Fibroblast of villous mesenchyme (primary cell): ENCODE measurements around the gene TTBK1. TPM values are rescaled to one million over a fixed set of nuclear protein-coding genes. Genes with fewer than 3 reads are reported as not detected.

ENCODE experiments used
- DNase-seq: peaks from one replicate; pipeline ENCODE4 v3.0.0-alpha.2; 2010; ENCODE audit warnings: low read depth
- H3K4me3 ChIP-seq: 2 replicates; pipeline ENCODE4 v1.5.1; 2011; ENCODE audit warnings: low read depth, mild to moderate bottlenecking, low read length
- CTCF ChIP-seq: IDR thresholded peaks from 2 replicates; pipeline ENCODE4 v1.5.1; 2012; ENCODE audit warnings: low read depth, mild to moderate bottlenecking, low read length; ENCODE audit not compliant: insufficient read depth
- total RNA-seq: library from RNA; depleted of rRNA; stranded (reverse); fragments of >200 nt; gene quantifications from 2 replicates; pipeline ENCODE4 v1.2.3, GENCODE V29; 2012

Gene TTBK1
- total RNA-seq, 1 donor, result not detected

DNA sequence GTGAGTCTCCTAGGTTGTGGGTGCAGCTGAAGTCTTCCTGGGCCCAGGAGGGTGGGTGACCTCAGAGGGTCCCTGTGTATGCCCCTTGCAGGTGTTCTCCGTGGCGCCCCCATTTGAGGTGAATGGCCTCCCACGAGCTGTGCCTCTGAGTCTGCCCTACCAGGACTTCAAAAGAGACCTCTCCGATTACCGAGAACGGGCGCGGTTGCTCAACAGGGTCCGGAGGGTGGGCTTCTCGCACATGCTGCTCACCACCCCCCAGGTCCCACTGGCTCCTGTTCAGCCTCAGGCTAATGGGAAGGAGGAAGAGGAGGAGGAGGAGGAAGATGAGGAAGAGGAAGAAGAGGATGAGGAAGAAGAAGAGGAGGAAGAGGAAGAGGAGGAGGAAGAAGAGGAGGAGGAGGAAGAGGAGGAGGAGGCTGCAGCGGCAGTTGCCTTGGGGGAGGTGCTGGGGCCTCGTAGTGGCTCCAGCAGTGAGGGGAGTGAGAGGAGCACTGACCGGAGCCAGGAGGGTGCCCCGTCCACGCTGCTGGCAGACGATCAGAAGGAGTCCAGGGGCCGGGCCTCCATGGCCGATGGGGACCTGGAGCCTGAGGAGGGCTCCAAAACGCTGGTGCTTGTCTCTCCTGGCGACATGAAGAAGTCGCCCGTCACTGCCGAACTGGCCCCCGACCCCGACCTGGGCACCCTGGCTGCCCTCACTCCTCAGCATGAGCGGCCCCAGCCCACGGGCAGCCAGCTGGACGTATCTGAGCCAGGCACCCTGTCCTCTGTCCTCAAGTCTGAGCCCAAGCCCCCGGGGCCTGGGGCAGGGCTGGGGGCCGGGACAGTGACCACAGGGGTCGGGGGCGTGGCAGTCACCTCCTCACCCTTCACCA is 39.6 kb downstream of the TTBK1 start:
- TF ChIP-seq CTCF, result no peak
- DNase-seq, result no peak
- H3K4me3 ChIP-seq, result no peak overlapping the region

DNA sequence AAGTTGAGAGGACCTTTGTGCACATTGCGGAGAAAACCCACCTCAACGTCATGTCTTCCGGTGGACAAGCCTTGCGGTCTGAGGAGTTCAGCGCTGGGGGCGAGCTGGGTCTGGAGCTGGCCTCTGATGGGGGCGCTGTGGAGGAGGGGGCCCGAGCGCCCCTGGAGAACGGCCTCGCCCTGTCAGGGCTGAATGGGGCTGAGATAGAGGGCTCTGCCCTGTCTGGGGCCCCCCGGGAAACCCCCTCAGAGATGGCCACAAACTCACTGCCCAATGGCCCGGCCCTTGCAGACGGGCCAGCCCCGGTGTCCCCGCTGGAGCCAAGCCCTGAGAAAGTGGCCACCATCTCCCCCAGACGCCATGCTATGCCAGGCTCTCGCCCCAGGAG is 40.2 kb downstream of the TTBK1 start:
- H3K4me3 ChIP-seq, result no peak overlapping the region
- DNase-seq, result no peak
- TF ChIP-seq CTCF, result no peak

GRCh38 chr6:43283905-43284304 is 40.6 kb downstream of the TTBK1 start:
- DNase-seq, result no peak
- H3K4me3 ChIP-seq, result no peak overlapping the region
- no peak for TF ChIP-seq CTCF

DNA sequence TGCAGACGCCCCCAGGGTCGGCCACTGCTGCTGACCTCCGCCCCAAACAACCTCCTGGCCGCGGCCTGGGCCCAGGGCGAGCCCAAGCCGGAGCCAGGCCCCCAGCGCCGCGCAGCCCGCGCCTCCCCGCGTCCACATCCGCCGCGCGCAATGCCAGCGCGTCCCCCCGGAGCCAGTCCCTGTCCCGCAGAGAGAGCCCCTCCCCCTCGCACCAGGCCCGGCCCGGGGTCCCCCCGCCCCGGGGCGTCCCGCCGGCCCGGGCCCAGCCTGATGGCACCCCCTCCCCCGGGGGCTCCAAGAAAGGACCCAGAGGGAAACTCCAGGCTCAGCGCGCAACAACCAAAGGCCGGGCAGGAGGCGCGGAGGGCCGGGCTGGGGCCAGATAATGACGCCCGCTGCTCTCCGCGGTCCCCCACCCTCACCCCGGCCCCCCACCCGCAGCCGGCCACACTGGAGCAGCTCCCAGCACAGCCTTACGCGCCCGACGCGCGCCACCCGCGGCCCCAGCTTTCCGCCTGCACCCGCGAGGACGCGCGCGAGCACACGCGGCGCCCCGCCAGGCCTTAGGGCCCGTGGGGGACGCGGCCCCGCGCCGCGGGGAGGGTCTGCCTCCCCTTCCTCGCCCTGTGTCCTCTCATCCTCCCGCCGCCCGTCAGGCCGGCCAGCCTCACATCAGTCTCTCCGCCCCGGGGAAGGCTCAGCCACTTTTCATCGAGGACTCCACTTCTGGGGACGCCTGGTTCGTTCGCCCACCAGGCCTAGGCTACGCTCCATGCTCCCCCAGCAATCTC is 41.9 kb downstream of the TTBK1 start:
- H3K4me3 ChIP-seq, result no peak overlapping the region
- no peak for TF ChIP-seq CTCF
- no peak for DNase-seq

DNA sequence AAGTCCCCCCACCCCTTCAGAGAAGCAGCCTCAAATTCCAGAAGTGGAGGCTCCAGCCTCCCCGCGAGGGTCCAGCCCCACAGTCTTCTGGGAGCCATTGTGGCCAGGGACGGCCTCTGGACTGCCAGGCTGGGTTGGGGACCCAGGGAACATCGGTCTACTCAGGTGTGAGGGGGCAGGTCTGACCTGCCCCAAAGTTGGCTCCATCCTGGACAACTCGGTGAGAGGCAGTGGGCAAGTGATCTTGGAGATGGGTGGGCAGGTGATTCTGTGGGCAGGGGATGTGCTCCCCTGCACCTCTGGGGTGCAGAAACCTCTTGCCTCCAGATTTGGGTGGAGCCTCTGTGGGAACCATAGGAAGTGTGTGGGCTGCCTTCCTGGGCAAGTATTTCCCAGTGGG is 42.6 kb downstream of the TTBK1 start:
- H3K4me3 ChIP-seq, result no peak overlapping the region
- TF ChIP-seq CTCF, result no peak
- no peak for DNase-seq

DNA sequence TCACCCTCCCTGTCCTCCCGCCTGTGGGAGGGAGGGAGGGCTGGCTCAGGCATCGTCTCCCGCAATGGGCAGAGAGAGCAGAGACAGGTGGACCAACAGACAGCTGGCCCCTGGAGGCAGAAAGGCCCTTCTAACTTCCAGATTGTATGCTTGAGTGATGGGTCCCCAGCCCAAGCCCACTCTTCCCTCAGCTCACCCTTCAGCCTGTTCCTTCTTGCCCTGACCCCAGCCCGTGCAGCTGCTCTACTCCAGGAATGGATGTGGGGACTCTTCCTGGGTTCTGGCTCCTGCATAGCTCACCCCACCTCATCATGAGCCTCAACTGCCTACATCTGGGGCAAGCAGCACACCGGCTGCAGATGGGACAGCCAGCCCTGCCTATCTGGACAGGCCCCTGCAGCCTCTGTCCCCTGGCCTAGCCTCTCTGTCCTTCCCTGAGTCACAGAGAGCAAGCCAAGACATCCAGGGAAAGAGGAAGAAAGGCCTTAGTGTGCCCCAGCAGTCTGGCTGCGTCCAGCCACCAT is 43.2 kb downstream of the TTBK1 start:
- TF ChIP-seq CTCF, result no peak
- DNase-seq, result no peak

More for the DNA sequence above, 43.2 kb downstream of the TTBK1 start:
- no peak overlapping the region for H3K4me3 ChIP-seq
